Measurements from ENCODE around the gene COL25A1.

- no peak for TF ChIP-seq CTCF (IDR thresholded peaks at IDR 0.05)
- no peak for TF ChIP-seq POLR2A (IDR thresholded peaks at IDR 0.05)
- TF ChIP-seq POLR2AphosphoS5 (IDR thresholded peaks at IDR 0.05) = no peak
Measured at GRCh38 chr4:108919226-108919893, 383.1 kb downstream of the COL25A1 start.

All from upper lobe of left lung (tissue), 4 donors.